K562 (cell line): ENCODE measurements around the gene PHTF2. TPM values are rescaled to one million over a fixed set of nuclear protein-coding genes. Genes with fewer than 3 reads are reported as not detected.
"Not testable (repeated sequence)": the region's sequence is repeated elsewhere in the genome, so short reads cannot be mapped to it uniquely, and the experiment has no call there.

ENCODE experiments used
- BCOR ChIP-seq: fragments of 450-650 bp; IDR thresholded peaks from 2 replicates; pipeline ENCODE4 v1.6.1; 2016
- CEBPB ChIP-seq: fragments of 450-650 bp; IDR thresholded peaks from 2 replicates; pipeline ENCODE4 v1.6.1; 2016; ENCODE audit warnings: missing genetic modification characterization, missing compliant biosample characterization
- CXXC5 ChIP-seq: fragments of 250-450 bp; sonication (Bioruptor Pico); IDR thresholded peaks from 2 replicates; pipeline ENCODE4 v1.8.0; 2022; ENCODE audit warnings: inconsistent platforms, mild to moderate bottlenecking, moderate library complexity
- FOXA1 ChIP-seq: fragments of 450-650 bp; IDR thresholded peaks from 2 replicates; pipeline ENCODE4 v1.6.1; 2016; ENCODE audit warnings: mild to moderate bottlenecking, borderline replicate concordance
- FOXA3 ChIP-seq, 2 experiments: fragments of 450-650 bp in 1 of 2; sonication (generic) in 1 of 2; formaldehyde crosslinking; IDR thresholded peaks in 1 of 2; conservative IDR thresholded peaks in 1 of 2; 2 replicates each; pipeline versions ENCODE4 v1.4.0 to v1.8.0; 2020 to 2022; ENCODE audit warnings: mild to moderate bottlenecking in 2 of 2, missing genetic modification reagents in 1 of 2
- HDAC1 ChIP-seq, 2 experiments: fragments of 450-650 bp; IDR thresholded peaks; 2 replicates each; pipeline ENCODE4 v1.6.1; 2016 to 2017; ENCODE audit warnings: inconsistent platforms in 1 of 2, mild to moderate bottlenecking in 1 of 2, moderate library complexity in 1 of 2
- KDM1A ChIP-seq, 2 experiments: fragments of 450-650 bp; IDR thresholded peaks; 2 replicates each; pipeline ENCODE4 v1.6.1; 2016; ENCODE audit warnings: mild to moderate bottlenecking in 2 of 2
- KLF16 ChIP-seq: IDR thresholded peaks from 2 replicates; pipeline ENCODE4 v1.6.1; 2016; ENCODE audit warnings: antibody characterized with exemption
- LEF1 ChIP-seq: fragments of 450-650 bp; IDR thresholded peaks from 2 replicates; pipeline ENCODE4 v1.6.1; 2016; ENCODE audit warnings: mild to moderate bottlenecking
- MECOM ChIP-seq: fragments of 250-450 bp; sonication (Bioruptor Pico); IDR thresholded peaks from 2 replicates; pipeline ENCODE4 v1.8.0; 2022; ENCODE audit warnings: inconsistent platforms
- NBN ChIP-seq: fragments of 450-650 bp; IDR thresholded peaks from 2 replicates; pipeline ENCODE4 v1.6.1; 2016; ENCODE audit warnings: low read depth, mild to moderate bottlenecking
- NFE2 ChIP-seq: IDR thresholded peaks from 2 replicates; pipeline ENCODE4 v1.6.1; 2014; ENCODE audit warnings: antibody characterized with exemption, low read depth
- POLR2AphosphoS5 ChIP-seq: IDR thresholded peaks from 2 replicates; pipeline ENCODE4 v1.6.1; 2011; ENCODE audit warnings: mild to moderate bottlenecking, low read depth, low read length, moderate library complexity; ENCODE audit not compliant: control insufficient read depth, insufficient read depth
- SMARCE1 ChIP-seq: fragments of 450-650 bp; IDR thresholded peaks from 2 replicates; pipeline ENCODE4 v1.7.1; 2016; ENCODE audit warnings: mild to moderate bottlenecking
- SRF ChIP-seq, 2 experiments: fragments of 250-450, 450-650 bp in 1 of 2; sonication (Bioruptor Pico) in 1 of 2; sonication (generic) in 1 of 2; formaldehyde crosslinking; IDR thresholded peaks; 2 replicates each; pipeline versions ENCODE4 v1.5.0 to v1.5.1; 2020 to 2022; ENCODE audit warnings: mild to moderate bottlenecking in 1 of 2, missing genetic modification reagents in 1 of 2
- TEAD4 ChIP-seq, 2 experiments: sonication (generic) in 1 of 2; formaldehyde crosslinking in 1 of 2; IDR thresholded peaks; 2 replicates each; pipeline versions ENCODE4 v1.6.1 to v1.8.0; 2012 to 2022; ENCODE audit warnings: borderline replicate concordance in 1 of 2, inconsistent platforms in 1 of 2, low read length in 1 of 2, mild to moderate bottlenecking in 1 of 2, missing genetic modification reagents in 1 of 2
- YY1 ChIP-seq, 3 experiments: IDR thresholded peaks; 2 replicates each; pipeline ENCODE4 v1.6.1; 2011; ENCODE audit warnings: low read length in 2 of 3, mild to moderate bottlenecking in 2 of 3, moderate library complexity in 2 of 3, borderline replicate concordance in 1 of 3, control low read depth in 1 of 3, low read depth in 1 of 3; ENCODE audit not compliant: insufficient read depth in 3 of 3, insufficient replicate concordance in 2 of 3, control insufficient read depth in 1 of 3, insufficient read length in 1 of 3; ENCODE audit errors: extremely low read depth in 1 of 3
- ZBED1 ChIP-seq: IDR thresholded peaks from 2 replicates; pipeline ENCODE4 v1.6.1; 2014
- ZNF584 ChIP-seq: fragments of 200-800 bp; sonication (Bioruptor generic); IDR thresholded peaks from 2 replicates; pipeline ENCODE4 v1.6.1; 2016; ENCODE audit warnings: low read depth, mild to moderate bottlenecking, missing genetic modification characterization, missing compliant biosample characterization
- polyA plus RNA-seq, 8 experiments: library from polyadenylated mRNA; depleted of rRNA in 4 of 8; stranded (reverse) in 5 of 8; unstranded in 3 of 8; fragments of >200 nt; fragmentation: Nextera tagmentation in 2 of 8; fragmentation: Illumina TruSeq in 1 of 8; extraction: Ambion mirVana in 2 of 8; extraction: Trizol in 1 of 8; gene quantifications; 2 replicates each; pipeline versions ENCODE4 v1.2.1 to v1.2.3, GENCODE V29; 2011 to 2014; ENCODE audit warnings: inconsistent platforms in 1 of 8, missing spikeins in 1 of 8
- total RNA-seq, 7 experiments: library from RNA; depleted of rRNA in 6 of 7; stranded (reverse); fragments of >200 nt in 6 of 7; fragmentation: Illumina TruSeq in 2 of 7; extraction: Trizol in 2 of 7; gene quantifications; 2 replicates each; pipeline versions ENCODE4 v1.2.1 to v1.2.3, GENCODE V29; 2011 to 2021; ENCODE audit warnings: low replicate concordance in 1 of 7
- TF ChIP-seq, protein P1 (sequence below): fragments of 450-650 bp; IDR thresholded peaks from 2 replicates; pipeline ENCODE4 v1.6.1; 2016; ENCODE audit warnings: mild to moderate bottlenecking
- TF ChIP-seq, protein P2 (sequence below), 3 experiments: fragments of 200-800 bp in 1 of 3; fragments of 250-450 bp in 1 of 3; fragments of 450-650 bp in 1 of 3; sonication (Bioruptor Pico) in 1 of 3; sonication (Bioruptor generic) in 1 of 3; formaldehyde crosslinking in 1 of 3; IDR thresholded peaks; 2 replicates each; pipeline versions ENCODE4 v1.6.1 to v1.8.0; 2016 to 2022; ENCODE audit warnings: mild to moderate bottlenecking in 2 of 3, missing genetic modification characterization in 2 of 3, missing compliant biosample characterization in 1 of 3, moderate library complexity in 1 of 3

PHTF2 gene
- total and polyA plus RNA-seq, 9 of the 15 experiments (the other 6 are each of a cell fraction or from before 2014, with no cell fraction given): 17.9 to 43.6 (median 25.4) TPM

DNA sequence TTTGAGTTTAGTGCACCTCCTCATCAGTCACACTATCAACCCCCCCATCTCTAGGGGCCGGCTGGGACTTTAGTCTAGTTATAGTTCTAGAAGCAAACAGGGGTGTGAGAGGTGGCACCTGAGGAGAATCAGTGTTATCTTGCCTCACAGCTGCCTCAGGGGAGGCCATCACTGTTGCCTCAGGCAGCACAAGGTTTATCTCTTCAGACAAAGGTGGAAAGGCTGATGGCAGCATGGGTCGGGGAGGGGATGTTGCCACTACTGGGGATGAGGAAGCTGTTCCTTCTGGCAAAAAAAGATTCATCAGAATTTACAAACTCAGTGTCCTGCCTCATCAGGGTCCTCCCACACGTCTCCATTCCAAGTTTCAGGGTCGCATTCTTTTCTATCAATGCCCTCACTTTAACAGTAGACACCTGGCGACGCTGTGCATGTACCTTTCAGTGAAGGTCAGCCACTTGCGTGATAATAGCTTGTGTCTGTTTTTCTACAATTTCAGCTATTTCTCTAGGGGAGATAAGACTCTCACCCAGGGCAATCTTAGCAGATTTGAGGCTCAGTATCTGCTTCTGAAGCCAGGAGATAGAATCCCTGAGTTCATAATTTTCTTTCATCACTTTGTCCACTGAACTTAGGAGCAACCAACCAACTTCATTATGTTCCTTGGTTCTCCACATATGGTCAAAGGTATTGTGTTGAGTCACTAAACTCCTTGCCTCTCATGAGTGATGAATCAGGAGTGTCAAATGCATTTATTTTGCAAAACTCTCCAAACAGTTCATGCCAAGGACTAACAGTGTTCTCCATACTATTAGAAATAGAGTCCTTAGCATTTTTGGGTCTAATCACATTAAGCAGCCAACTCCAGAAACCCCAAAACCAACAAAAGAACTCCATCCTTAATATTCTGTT is 75.1 kb downstream of the PHTF2 start (continued):
- TF ChIP-seq, protein P1, sequence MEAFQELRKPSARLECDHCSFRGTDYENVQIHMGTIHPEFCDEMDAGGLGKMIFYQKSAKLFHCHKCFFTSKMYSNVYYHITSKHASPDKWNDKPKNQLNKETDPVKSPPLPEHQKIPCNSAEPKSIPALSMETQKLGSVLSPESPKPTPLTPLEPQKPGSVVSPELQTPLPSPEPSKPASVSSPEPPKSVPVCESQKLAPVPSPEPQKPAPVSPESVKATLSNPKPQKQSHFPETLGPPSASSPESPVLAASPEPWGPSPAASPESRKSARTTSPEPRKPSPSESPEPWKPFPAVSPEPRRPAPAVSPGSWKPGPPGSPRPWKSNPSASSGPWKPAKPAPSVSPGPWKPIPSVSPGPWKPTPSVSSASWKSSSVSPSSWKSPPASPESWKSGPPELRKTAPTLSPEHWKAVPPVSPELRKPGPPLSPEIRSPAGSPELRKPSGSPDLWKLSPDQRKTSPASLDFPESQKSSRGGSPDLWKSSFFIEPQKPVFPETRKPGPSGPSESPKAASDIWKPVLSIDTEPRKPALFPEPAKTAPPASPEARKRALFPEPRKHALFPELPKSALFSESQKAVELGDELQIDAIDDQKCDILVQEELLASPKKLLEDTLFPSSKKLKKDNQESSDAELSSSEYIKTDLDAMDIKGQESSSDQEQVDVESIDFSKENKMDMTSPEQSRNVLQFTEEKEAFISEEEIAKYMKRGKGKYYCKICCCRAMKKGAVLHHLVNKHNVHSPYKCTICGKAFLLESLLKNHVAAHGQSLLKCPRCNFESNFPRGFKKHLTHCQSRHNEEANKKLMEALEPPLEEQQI: peak; percentile 92; the same call in 1 of the 2 replicates
- TF ChIP-seq NBN (0 out of 2 replicates have a peak, but pooled peaks have one; percentile 56), ZNF584 (peak; percentile 73), HDAC1 (IDR thresholded peaks at IDR 0.05) (peak; percentile 57 to 91; a peak in 3 of 4 replicates), NFE2 (peak; percentile 63), LEF1 (peak; percentile 68; the same call in 1 of the 2 replicates), BCOR (peak; percentile 56; the same call in 1 of the 2 replicates), KDM1A (IDR thresholded peaks at IDR 0.05) (peak; percentile 98 to 99), CXXC5 (CRISPR knock-in tag) (peak; percentile 74), MECOM (CRISPR knock-in tag) (peak; percentile 91), POLR2AphosphoS5 (peak; percentile 98), FOXA1 (peak; percentile 14; the same call in 1 of the 2 replicates), KLF16 (peak; percentile 96), CEBPB (peak; percentile 56), ZBED1 (peak; percentile 88; the same call in 1 of the 2 replicates), SMARCE1 (peak; percentile 94), YY1 (IDR thresholded peaks at IDR 0.05; ENCODE audit: borderline replicate concordance in 1 of 3, control insufficient read depth in 1 of 3, extremely low read depth in 1 of 3, insufficient read depth in 3 of 3, insufficient read length in 1 of 3, insufficient replicate concordance in 2 of 3, low read depth in 1 of 3, low read length in 2 of 3) (peak in 1 of 3 experiments; percentile 64), FOXA3 (CRISPR knock-in tag; conservative IDR thresholded peaks at IDR 0.05 in 1 of 2, IDR thresholded peaks at IDR 0.05 in 1 of 2) (peak; percentile 93 to 97), TEAD4 (IDR thresholded peaks at IDR 0.05; ENCODE audit: low read length) (peak; percentile 97), SRF (CRISPR knock-in tag; IDR thresholded peaks at IDR 0.05) (peak in 1 of 2 experiments; percentile 73; a peak in 1 of 4 replicates)
- TF ChIP-seq, protein P2, sequence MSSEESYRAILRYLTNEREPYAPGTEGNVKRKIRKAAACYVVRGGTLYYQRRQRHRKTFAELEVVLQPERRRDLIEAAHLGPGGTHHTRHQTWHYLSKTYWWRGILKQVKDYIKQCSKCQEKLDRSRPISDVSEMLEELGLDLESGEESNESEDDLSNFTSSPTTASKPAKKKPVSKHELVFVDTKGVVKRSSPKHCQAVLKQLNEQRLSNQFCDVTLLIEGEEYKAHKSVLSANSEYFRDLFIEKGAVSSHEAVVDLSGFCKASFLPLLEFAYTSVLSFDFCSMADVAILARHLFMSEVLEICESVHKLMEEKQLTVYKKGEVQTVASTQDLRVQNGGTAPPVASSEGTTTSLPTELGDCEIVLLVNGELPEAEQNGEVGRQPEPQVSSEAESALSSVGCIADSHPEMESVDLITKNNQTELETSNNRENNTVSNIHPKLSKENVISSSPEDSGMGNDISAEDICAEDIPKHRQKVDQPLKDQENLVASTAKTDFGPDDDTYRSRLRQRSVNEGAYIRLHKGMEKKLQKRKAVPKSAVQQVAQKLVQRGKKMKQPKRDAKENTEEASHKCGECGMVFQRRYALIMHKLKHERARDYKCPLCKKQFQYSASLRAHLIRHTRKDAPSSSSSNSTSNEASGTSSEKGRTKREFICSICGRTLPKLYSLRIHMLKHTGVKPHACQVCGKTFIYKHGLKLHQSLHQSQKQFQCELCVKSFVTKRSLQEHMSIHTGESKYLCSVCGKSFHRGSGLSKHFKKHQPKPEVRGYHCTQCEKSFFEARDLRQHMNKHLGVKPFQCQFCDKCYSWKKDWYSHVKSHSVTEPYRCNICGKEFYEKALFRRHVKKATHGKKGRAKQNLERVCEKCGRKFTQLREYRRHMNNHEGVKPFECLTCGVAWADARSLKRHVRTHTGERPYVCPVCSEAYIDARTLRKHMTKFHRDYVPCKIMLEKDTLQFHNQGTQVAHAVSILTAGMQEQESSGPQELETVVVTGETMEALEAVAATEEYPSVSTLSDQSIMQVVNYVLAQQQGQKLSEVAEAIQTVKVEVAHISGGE (CRISPR knock-in tag; IDR thresholded peaks at IDR 0.05): peak in 1 of 3 experiments; percentile 64; a peak in 2 of 6 replicates
- TF ChIP-seq TEAD4 (CRISPR knock-in tag; IDR thresholded peaks at IDR 0.05; ENCODE audit: borderline replicate concordance): not testable (repeated sequence)
